ENCODE measurements around the gene NR3C2.

GRCh38 chr4:148166132-148166591, 276.1 kb downstream of the NR3C2 start:
- TF ChIP-seq CTCF (IDR thresholded peaks at IDR 0.05; ENCODE audit: borderline replicate concordance, extremely low read depth, low read length, poor library complexity, severe bottlenecking) (no peak), EZH2 (IDR thresholded peaks at IDR 0.05; ENCODE audit: borderline replicate concordance, low read depth, low read length, severe bottlenecking) (no peak)
